Nephron progenitor cell (in vitro differentiated cells): ENCODE results near the gene WDCP.

Experiments
- DNase-seq: peaks from one replicate; pipeline ENCODE4 v3.0.0; 2021
- H3K27ac Mint-ChIP-seq: 2 replicates; pipeline ENCODE4 v1.8.0; 2021; ENCODE audit warnings: mild to moderate bottlenecking, moderate library complexity, mixed read lengths
- H3K27me3 Mint-ChIP-seq: 2 replicates; pipeline ENCODE4 v1.8.0; 2021; ENCODE audit warnings: mild to moderate bottlenecking, low read depth, mixed read lengths; ENCODE audit not compliant: poor library complexity
- H3K36me3 Mint-ChIP-seq: 2 replicates; pipeline ENCODE4 v1.8.0; 2021; ENCODE audit warnings: low read depth, mixed read lengths
- H3K4me1 Mint-ChIP-seq: 2 replicates; pipeline ENCODE4 v1.8.0; 2021; ENCODE audit warnings: mixed read lengths
- H3K4me3 Mint-ChIP-seq: 2 replicates; pipeline ENCODE4 v1.8.0; 2021; ENCODE audit warnings: mild to moderate bottlenecking, moderate library complexity, mixed read lengths
- H3K9me3 Mint-ChIP-seq: 2 replicates; pipeline ENCODE4 v1.8.0; 2021; ENCODE audit warnings: mild to moderate bottlenecking, moderate library complexity, mixed read lengths
- TF ChIP-seq, protein P1 (sequence below): fragments of 200-600 bp; sonication (generic); IDR thresholded peaks from 2 replicates; pipeline ENCODE4 v1.5.0; 2021; ENCODE audit warnings: antibody characterized with exemption

WDCP gene

DNA sequence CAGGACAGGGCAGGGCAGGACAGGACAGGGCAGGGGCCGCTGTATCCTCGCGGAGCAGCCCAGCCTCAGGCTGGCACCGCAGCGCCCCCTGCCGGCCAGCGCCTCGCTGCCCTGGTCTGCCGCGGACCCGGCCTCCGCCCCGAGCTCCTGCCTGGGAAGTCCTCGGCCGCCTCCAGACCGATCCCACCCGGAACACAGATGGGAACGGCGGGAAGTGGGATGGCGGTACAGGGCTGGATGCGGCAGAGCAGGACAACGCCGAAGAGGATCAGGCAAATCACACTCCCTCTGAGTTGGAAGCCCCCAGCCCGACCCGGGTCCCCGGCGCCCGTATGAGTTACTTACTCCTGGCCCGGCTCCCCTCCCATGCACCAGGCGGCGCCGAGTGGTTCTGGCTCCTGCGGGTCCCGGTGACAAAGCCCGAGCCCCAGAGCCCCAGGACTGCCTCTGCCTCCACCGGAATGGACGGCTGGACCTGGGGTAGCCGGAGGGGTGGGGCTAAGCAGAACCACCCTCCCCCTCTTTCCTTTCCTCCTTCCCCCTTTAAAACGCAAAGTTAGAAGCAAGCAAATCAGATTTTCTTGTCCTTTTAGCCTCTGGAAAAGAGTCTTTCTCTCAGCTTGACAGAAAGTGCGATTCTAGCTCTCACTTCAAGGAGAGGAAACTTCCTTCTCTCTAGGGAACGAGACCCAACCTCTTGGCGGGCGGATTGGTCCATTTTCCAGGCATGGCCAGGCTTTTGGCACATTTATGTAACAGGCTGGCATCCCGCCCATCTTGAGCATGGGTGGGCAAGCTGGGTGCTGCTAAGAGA is 37.4 kb upstream of the WDCP start, which contains the start of gene TP53I3:
Gene TP53I3 (minus strand): TSS at position 449 of the 814 bp plus-strand sequence. CDS start 508 bp downstream, outside the sequence.
- peak within 1 kb of the TSS; percentile 91 for H3K4me3 Mint-ChIP-seq
- H3K27ac Mint-ChIP-seq = peak within 1 kb of the TSS; percentile 98
- H3K27me3 Mint-ChIP-seq = no peaks in the 10 kb centered on the region
- H3K4me1 Mint-ChIP-seq = peaks cover 32% of the 10 kb centered on the region
- TF ChIP-seq, protein P1, sequence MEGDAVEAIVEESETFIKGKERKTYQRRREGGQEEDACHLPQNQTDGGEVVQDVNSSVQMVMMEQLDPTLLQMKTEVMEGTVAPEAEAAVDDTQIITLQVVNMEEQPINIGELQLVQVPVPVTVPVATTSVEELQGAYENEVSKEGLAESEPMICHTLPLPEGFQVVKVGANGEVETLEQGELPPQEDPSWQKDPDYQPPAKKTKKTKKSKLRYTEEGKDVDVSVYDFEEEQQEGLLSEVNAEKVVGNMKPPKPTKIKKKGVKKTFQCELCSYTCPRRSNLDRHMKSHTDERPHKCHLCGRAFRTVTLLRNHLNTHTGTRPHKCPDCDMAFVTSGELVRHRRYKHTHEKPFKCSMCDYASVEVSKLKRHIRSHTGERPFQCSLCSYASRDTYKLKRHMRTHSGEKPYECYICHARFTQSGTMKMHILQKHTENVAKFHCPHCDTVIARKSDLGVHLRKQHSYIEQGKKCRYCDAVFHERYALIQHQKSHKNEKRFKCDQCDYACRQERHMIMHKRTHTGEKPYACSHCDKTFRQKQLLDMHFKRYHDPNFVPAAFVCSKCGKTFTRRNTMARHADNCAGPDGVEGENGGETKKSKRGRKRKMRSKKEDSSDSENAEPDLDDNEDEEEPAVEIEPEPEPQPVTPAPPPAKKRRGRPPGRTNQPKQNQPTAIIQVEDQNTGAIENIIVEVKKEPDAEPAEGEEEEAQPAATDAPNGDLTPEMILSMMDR = peak; percentile 97
- H3K9me3 Mint-ChIP-seq = no peaks in the 10 kb centered on the region
- H3K36me3 Mint-ChIP-seq = peaks cover 34% of the 10 kb centered on the region
- peak; percentile 95 for DNase-seq

- H3K4me3 Mint-ChIP-seq = peak overlapping the region; percentile 91
- no peaks in the 10 kb centered on the region for H3K9me3 Mint-ChIP-seq
- H3K4me1 Mint-ChIP-seq = peaks cover 32% of the 10 kb centered on the region
- peak overlapping the region; percentile 98 for H3K27ac Mint-ChIP-seq
- no peaks in the 10 kb centered on the region for H3K27me3 Mint-ChIP-seq
- peaks cover 31% of the 10 kb centered on the region for H3K36me3 Mint-ChIP-seq
- TF ChIP-seq, protein P1 = no peak
- no peak for DNase-seq
These were observed 36.6 kb upstream of the WDCP start for GRCh38 chr2:24083567-24084385.

- DNase-seq = no peak
- TF ChIP-seq, protein P1 = no peak
- peaks cover 34% of the 10 kb centered on the region for H3K4me1 Mint-ChIP-seq
- no peaks in the 10 kb centered on the region for H3K9me3 Mint-ChIP-seq
- H3K27ac Mint-ChIP-seq = peak overlapping the region; percentile 98
- H3K36me3 Mint-ChIP-seq = peaks cover 28% of the 10 kb centered on the region
- no peaks in the 10 kb centered on the region for H3K27me3 Mint-ChIP-seq
- H3K4me3 Mint-ChIP-seq = peak overlapping the region; percentile 91
These were observed 35.8 kb upstream of the WDCP start for GRCh38 chr2:24082787-24083566.

GRCh38 chr2:24080701-24081100 is 33.5 kb upstream of the WDCP start:
- H3K27ac Mint-ChIP-seq = no peak overlapping the region
- H3K9me3 Mint-ChIP-seq = no peaks in the 10 kb centered on the region
- peaks cover 45% of the 10 kb centered on the region for H3K4me1 Mint-ChIP-seq
- no peak overlapping the region for H3K4me3 Mint-ChIP-seq
- H3K27me3 Mint-ChIP-seq = peaks cover 6% of the 10 kb centered on the region
- TF ChIP-seq, protein P1 = no peak
- peaks cover 28% of the 10 kb centered on the region for H3K36me3 Mint-ChIP-seq
- no peak for DNase-seq

DNA sequence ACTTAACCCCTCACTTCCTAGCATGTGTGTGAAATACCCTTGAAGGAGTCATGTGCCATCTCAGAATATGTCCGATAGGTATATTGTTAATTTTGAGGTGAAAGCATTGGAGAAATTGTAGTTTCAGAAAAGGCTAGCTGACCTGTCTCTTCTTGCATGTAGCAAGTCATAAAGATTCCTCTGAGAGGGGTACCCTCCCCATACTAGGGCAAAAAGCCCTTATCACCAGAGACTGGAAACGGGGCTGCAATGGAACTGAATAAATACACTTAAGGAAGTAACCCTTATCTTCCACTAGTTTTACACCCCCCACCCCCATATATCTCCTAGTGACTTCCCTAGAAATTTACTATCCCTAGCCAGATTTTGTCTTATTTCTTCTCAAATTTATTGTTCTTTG is 30.7 kb upstream of the WDCP start:
- H3K27me3 Mint-ChIP-seq = peaks cover 6% of the 10 kb centered on the region
- no peak for DNase-seq
- H3K4me3 Mint-ChIP-seq = peak overlapping the region; percentile 99
- H3K36me3 Mint-ChIP-seq = peaks cover 45% of the 10 kb centered on the region
- H3K4me1 Mint-ChIP-seq = peaks cover 37% of the 10 kb centered on the region
- no peak overlapping the region for H3K27ac Mint-ChIP-seq
- H3K9me3 Mint-ChIP-seq = no peaks in the 10 kb centered on the region
- TF ChIP-seq, protein P1 = no peak
